HG02642 (cell line): ENCODE data around the gene FARS2.

Experiments
- ATAC-seq: cut with Tn5 transposase; IDR thresholded peaks from one replicate; pipeline ENCODE4 v1.9.1; 2021; ENCODE audit warnings: mild to moderate bottlenecking; ENCODE audit not compliant: unreplicated experiment, poor library complexity

The FARS2 gene

GRCh38 chr6:5704708-5705107 lies 443.4 kb downstream of the FARS2 start:
- ATAC-seq = no peak

GRCh38 chr6:5705252-5705651 lies 443.9 kb downstream of the FARS2 start:
- ATAC-seq = no peak

GRCh38 chr6:5706124-5707033 lies 445.1 kb downstream of the FARS2 start:
- no peak for ATAC-seq

GRCh38 chr6:5707281-5708045 lies 446.1 kb downstream of the FARS2 start:
- no peak for ATAC-seq

- ATAC-seq = no peak
Observed at GRCh38 chr6:5710516-5710915, 449.2 kb downstream of the FARS2 start.

- no peak for ATAC-seq
Observed at GRCh38 chr6:5710936-5711335, 449.6 kb downstream of the FARS2 start.

GRCh38 chr6:5712349-5713215 lies 451.3 kb downstream of the FARS2 start:
- no peak for ATAC-seq

- ATAC-seq = no peak
Observed at GRCh38 chr6:5713519-5713918, 452.2 kb downstream of the FARS2 start.

GRCh38 chr6:5718231-5718947 lies 457.1 kb downstream of the FARS2 start:
- ATAC-seq = no peak

- peak; percentile 96 for ATAC-seq
Observed at GRCh38 chr6:5723841-5724691, 462.8 kb downstream of the FARS2 start.

- ATAC-seq = no peak
Observed at GRCh38 chr6:5724911-5725310, 463.6 kb downstream of the FARS2 start.

GRCh38 chr6:5726976-5727718 lies 465.8 kb downstream of the FARS2 start:
- ATAC-seq = no peak

GRCh38 chr6:5728351-5729079 lies 467.2 kb downstream of the FARS2 start:
- no peak for ATAC-seq

- ATAC-seq = no peak
Observed at GRCh38 chr6:5729080-5729434, 467.7 kb downstream of the FARS2 start.

GRCh38 chr6:5729813-5730517 lies 468.7 kb downstream of the FARS2 start:
- no peak for ATAC-seq

GRCh38 chr6:5730585-5731263 lies 469.4 kb downstream of the FARS2 start:
- ATAC-seq = no peak

GRCh38 chr6:5731435-5731834 lies 470.1 kb downstream of the FARS2 start:
- ATAC-seq = no peak
